ENCODE data around the gene CPPED1.

CPPED1 gene

GRCh38 chr16:12744860-12745259 is 58.8 kb downstream of the CPPED1 start:
- no peaks in the 10 kb centered on the region for H3K27me3 ChIP-seq (ENCODE audit: insufficient read depth, insufficient read length)
- H3K36me3 ChIP-seq (ENCODE audit: insufficient read depth, insufficient read length, low read length), result no peaks in the 10 kb centered on the region
- no peak for DNase-seq (ENCODE audit: low read depth, low spot score)
- no peak overlapping the region for H3K9ac ChIP-seq (ENCODE audit: insufficient read length, low read depth)
- no peaks in the 10 kb centered on the region for H3K9me3 ChIP-seq (ENCODE audit: insufficient read depth, low read length)
- no peak for TF ChIP-seq YY1 (IDR thresholded peaks at IDR 0.05; ENCODE audit: insufficient read depth, insufficient read length)
- no peak for TF ChIP-seq ZNF274 (IDR thresholded peaks at IDR 0.05; ENCODE audit: low read depth, low read length)
- no peak for TF ChIP-seq SUZ12 (IDR thresholded peaks at IDR 0.05; ENCODE audit: extremely low read depth, insufficient read depth, insufficient read length)
- H3K4me1 ChIP-seq (ENCODE audit: insufficient read depth, insufficient read length), result no peaks in the 10 kb centered on the region
- H3K4me3 ChIP-seq (ENCODE audit: insufficient read length, low read depth), result no peak overlapping the region

- H3K4me1 ChIP-seq (ENCODE audit: insufficient read depth, insufficient read length), result no peaks in the 10 kb centered on the region
- no peaks in the 10 kb centered on the region for H3K36me3 ChIP-seq (ENCODE audit: insufficient read depth, insufficient read length, low read length)
- TF ChIP-seq SUZ12 (IDR thresholded peaks at IDR 0.05; ENCODE audit: extremely low read depth, insufficient read depth, insufficient read length) (no peak), YY1 (IDR thresholded peaks at IDR 0.05; ENCODE audit: insufficient read depth, insufficient read length) (no peak), ZNF274 (IDR thresholded peaks at IDR 0.05; ENCODE audit: low read depth, low read length) (no peak)
- no peak overlapping the region for H3K9ac ChIP-seq (ENCODE audit: insufficient read length, low read depth)
- H3K9me3 ChIP-seq (ENCODE audit: insufficient read depth, low read length), result no peaks in the 10 kb centered on the region
- H3K27me3 ChIP-seq (ENCODE audit: insufficient read depth, insufficient read length), result no peaks in the 10 kb centered on the region
- no peak overlapping the region for H3K4me3 ChIP-seq (ENCODE audit: insufficient read length, low read depth)
- DNase-seq (ENCODE audit: low read depth, low spot score), result no peak
Observed at GRCh38 chr16:12742741-12743140, 60.9 kb downstream of the CPPED1 start.

- no peak for DNase-seq (ENCODE audit: low read depth, low spot score)
- no peaks in the 10 kb centered on the region for H3K27me3 ChIP-seq (ENCODE audit: insufficient read depth, insufficient read length)
- no peaks in the 10 kb centered on the region for H3K36me3 ChIP-seq (ENCODE audit: insufficient read depth, insufficient read length, low read length)
- H3K9me3 ChIP-seq (ENCODE audit: insufficient read depth, low read length), result no peaks in the 10 kb centered on the region
- no peaks in the 10 kb centered on the region for H3K4me1 ChIP-seq (ENCODE audit: insufficient read depth, insufficient read length)
- no peak overlapping the region for H3K9ac ChIP-seq (ENCODE audit: insufficient read length, low read depth)
- no peak overlapping the region for H3K4me3 ChIP-seq (ENCODE audit: insufficient read length, low read depth)
- TF ChIP-seq SUZ12 (IDR thresholded peaks at IDR 0.05; ENCODE audit: extremely low read depth, insufficient read depth, insufficient read length) (no peak), YY1 (IDR thresholded peaks at IDR 0.05; ENCODE audit: insufficient read depth, insufficient read length) (no peak), ZNF274 (IDR thresholded peaks at IDR 0.05; ENCODE audit: low read depth, low read length) (no peak)
Observed at GRCh38 chr16:12740986-12741610, 62.6 kb downstream of the CPPED1 start.

GRCh38 chr16:12739738-12740137 is 63.9 kb downstream of the CPPED1 start:
- no peak for DNase-seq (ENCODE audit: low read depth, low spot score)
- no peaks in the 10 kb centered on the region for H3K4me1 ChIP-seq (ENCODE audit: insufficient read depth, insufficient read length)
- no peak overlapping the region for H3K9ac ChIP-seq (ENCODE audit: insufficient read length, low read depth)
- H3K27me3 ChIP-seq (ENCODE audit: insufficient read depth, insufficient read length), result no peaks in the 10 kb centered on the region
- no peak overlapping the region for H3K4me3 ChIP-seq (ENCODE audit: insufficient read length, low read depth)
- no peaks in the 10 kb centered on the region for H3K9me3 ChIP-seq (ENCODE audit: insufficient read depth, low read length)
- H3K36me3 ChIP-seq (ENCODE audit: insufficient read depth, insufficient read length, low read length), result no peaks in the 10 kb centered on the region
- TF ChIP-seq ZNF274 (IDR thresholded peaks at IDR 0.05; ENCODE audit: low read depth, low read length), result no peak

- H3K4me1 ChIP-seq (ENCODE audit: insufficient read depth, insufficient read length), result no peaks in the 10 kb centered on the region
- no peak for TF ChIP-seq YY1 (IDR thresholded peaks at IDR 0.05; ENCODE audit: insufficient read depth, insufficient read length)
- no peak for TF ChIP-seq ZNF274 (IDR thresholded peaks at IDR 0.05; ENCODE audit: low read depth, low read length)
- TF ChIP-seq SUZ12 (IDR thresholded peaks at IDR 0.05; ENCODE audit: extremely low read depth, insufficient read depth, insufficient read length), result no peak
- no peaks in the 10 kb centered on the region for H3K36me3 ChIP-seq (ENCODE audit: insufficient read depth, insufficient read length, low read length)
- DNase-seq (ENCODE audit: low read depth, low spot score), result no peak
- no peaks in the 10 kb centered on the region for H3K27me3 ChIP-seq (ENCODE audit: insufficient read depth, insufficient read length)
- no peak overlapping the region for H3K9ac ChIP-seq (ENCODE audit: insufficient read length, low read depth)
- no peak overlapping the region for H3K4me3 ChIP-seq (ENCODE audit: insufficient read length, low read depth)
- peaks cover 12% of the 10 kb centered on the region for H3K9me3 ChIP-seq (ENCODE audit: insufficient read depth, low read length)
Observed at GRCh38 chr16:12737563-12737962, 66.1 kb downstream of the CPPED1 start.

GRCh38 chr16:12735805-12736204 is 67.9 kb downstream of the CPPED1 start:
- no peak for DNase-seq (ENCODE audit: low read depth, low spot score)
- Histone ChIP-seq H3K9ac (ENCODE audit: insufficient read length, low read depth) (no peak overlapping the region), H3K36me3 (ENCODE audit: insufficient read depth, insufficient read length, low read length) (no peaks in the 10 kb centered on the region), H3K27me3 (ENCODE audit: insufficient read depth, insufficient read length) (no peaks in the 10 kb centered on the region), H3K4me3 (ENCODE audit: insufficient read length, low read depth) (no peak overlapping the region), H3K4me1 (ENCODE audit: insufficient read depth, insufficient read length) (no peaks in the 10 kb centered on the region), H3K9me3 (ENCODE audit: insufficient read depth, low read length) (peaks cover 23% of the 10 kb centered on the region)
- TF ChIP-seq SUZ12 (IDR thresholded peaks at IDR 0.05; ENCODE audit: extremely low read depth, insufficient read depth, insufficient read length) (no peak), ZNF274 (IDR thresholded peaks at IDR 0.05; ENCODE audit: low read depth, low read length) (no peak), YY1 (IDR thresholded peaks at IDR 0.05; ENCODE audit: insufficient read depth, insufficient read length) (no peak)

GRCh38 chr16:12732600-12732999 is 71.1 kb downstream of the CPPED1 start:
- H3K4me3 ChIP-seq (ENCODE audit: insufficient read length, low read depth), result no peak overlapping the region
- peaks cover 23% of the 10 kb centered on the region for H3K9me3 ChIP-seq (ENCODE audit: insufficient read depth, low read length)
- H3K36me3 ChIP-seq (ENCODE audit: insufficient read depth, insufficient read length, low read length), result no peaks in the 10 kb centered on the region
- no peaks in the 10 kb centered on the region for H3K4me1 ChIP-seq (ENCODE audit: insufficient read depth, insufficient read length)
- no peak overlapping the region for H3K9ac ChIP-seq (ENCODE audit: insufficient read length, low read depth)
- TF ChIP-seq SUZ12 (IDR thresholded peaks at IDR 0.05; ENCODE audit: extremely low read depth, insufficient read depth, insufficient read length) (no peak), YY1 (IDR thresholded peaks at IDR 0.05; ENCODE audit: insufficient read depth, insufficient read length) (no peak), ZNF274 (IDR thresholded peaks at IDR 0.05; ENCODE audit: low read depth, low read length) (no peak)
- no peak for DNase-seq (ENCODE audit: low read depth, low spot score)
- no peaks in the 10 kb centered on the region for H3K27me3 ChIP-seq (ENCODE audit: insufficient read depth, insufficient read length)
